Measurements from ENCODE around the gene TM9SF4.

Gene TM9SF4

GRCh38 chr20:32158351-32158750 lies 48.8 kb downstream of the TM9SF4 start:
- no peak for TF ChIP-seq REST (IDR thresholded peaks at IDR 0.05; ENCODE audit: low read depth)
- TF ChIP-seq YY1 (IDR thresholded peaks at IDR 0.05; ENCODE audit: low read depth) = no peak
- no peak for TF ChIP-seq TAF1 (IDR thresholded peaks at IDR 0.05; ENCODE audit: low read depth)
- no peak for TF ChIP-seq EP300 (IDR thresholded peaks at IDR 0.05; ENCODE audit: borderline replicate concordance)
- TF ChIP-seq ZBTB7A (IDR thresholded peaks at IDR 0.05; ENCODE audit: low read depth) = no peak
- no peak for TF ChIP-seq TCF12 (IDR thresholded peaks at IDR 0.05; ENCODE audit: low read depth)
- TF ChIP-seq FOXM1 (IDR thresholded peaks at IDR 0.05; ENCODE audit: borderline replicate concordance, low read depth) = no peak
- TF ChIP-seq TEAD4 (IDR thresholded peaks at IDR 0.05) = no peak
- TF ChIP-seq CEBPB (IDR thresholded peaks at IDR 0.05) = no peak
- TF ChIP-seq EGR1 (IDR thresholded peaks at IDR 0.05) = no peak
- TF ChIP-seq, protein P1, sequence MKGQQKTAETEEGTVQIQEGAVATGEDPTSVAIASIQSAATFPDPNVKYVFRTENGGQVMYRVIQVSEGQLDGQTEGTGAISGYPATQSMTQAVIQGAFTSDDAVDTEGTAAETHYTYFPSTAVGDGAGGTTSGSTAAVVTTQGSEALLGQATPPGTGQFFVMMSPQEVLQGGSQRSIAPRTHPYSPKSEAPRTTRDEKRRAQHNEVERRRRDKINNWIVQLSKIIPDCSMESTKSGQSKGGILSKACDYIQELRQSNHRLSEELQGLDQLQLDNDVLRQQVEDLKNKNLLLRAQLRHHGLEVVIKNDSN (IDR thresholded peaks at IDR 0.05) = no peak
- TF ChIP-seq NFIC (IDR thresholded peaks at IDR 0.05) = no peak
- TF ChIP-seq RAD21 (IDR thresholded peaks at IDR 0.05; ENCODE audit: low read depth) = no peak
- TF ChIP-seq, protein P2, sequence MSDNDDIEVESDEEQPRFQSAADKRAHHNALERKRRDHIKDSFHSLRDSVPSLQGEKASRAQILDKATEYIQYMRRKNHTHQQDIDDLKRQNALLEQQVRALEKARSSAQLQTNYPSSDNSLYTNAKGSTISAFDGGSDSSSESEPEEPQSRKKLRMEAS (IDR thresholded peaks at IDR 0.05) = no peak
- no peak for TF ChIP-seq CREB1 (IDR thresholded peaks at IDR 0.05; ENCODE audit: low read depth)

DNA sequence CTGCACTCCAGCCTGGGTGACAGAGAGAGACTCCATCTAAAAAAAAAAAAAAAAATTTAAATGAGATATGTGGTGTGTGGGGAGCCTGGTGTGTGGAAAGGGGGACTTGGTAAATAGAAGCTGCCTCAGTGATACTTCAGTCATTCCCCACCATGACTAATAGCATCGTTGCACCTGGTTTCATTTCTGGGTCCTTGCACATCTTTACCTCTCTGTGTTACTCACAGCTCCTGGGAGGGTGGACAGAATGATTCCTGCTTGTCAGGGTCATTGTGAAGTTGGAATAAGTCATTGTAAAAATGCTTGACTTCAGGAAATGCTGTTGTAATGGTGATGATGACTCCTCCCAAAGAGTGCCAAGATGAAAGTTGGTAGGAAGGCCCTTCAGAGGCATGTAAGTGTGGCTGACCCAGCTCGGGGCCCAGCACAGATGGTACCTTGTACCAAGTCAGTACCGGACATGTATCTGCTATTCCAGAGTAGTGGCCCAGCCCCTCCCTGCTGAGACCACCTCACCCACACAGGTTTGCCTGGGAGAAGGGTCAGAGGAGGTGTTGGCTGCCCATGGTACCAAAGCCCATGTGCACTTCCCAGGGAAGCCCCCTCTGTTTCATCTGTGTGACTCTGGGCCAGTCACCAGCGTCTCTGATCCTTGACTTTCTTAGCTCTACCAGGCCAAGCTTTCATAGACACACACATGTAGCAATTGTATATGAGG lies 49.6 kb downstream of the TM9SF4 start:
- no peak for TF ChIP-seq TCF12 (IDR thresholded peaks at IDR 0.05; ENCODE audit: low read depth)
- no peak for TF ChIP-seq RAD21 (IDR thresholded peaks at IDR 0.05; ENCODE audit: low read depth)
- TF ChIP-seq YY1 (IDR thresholded peaks at IDR 0.05; ENCODE audit: low read depth) = no peak

DNA sequence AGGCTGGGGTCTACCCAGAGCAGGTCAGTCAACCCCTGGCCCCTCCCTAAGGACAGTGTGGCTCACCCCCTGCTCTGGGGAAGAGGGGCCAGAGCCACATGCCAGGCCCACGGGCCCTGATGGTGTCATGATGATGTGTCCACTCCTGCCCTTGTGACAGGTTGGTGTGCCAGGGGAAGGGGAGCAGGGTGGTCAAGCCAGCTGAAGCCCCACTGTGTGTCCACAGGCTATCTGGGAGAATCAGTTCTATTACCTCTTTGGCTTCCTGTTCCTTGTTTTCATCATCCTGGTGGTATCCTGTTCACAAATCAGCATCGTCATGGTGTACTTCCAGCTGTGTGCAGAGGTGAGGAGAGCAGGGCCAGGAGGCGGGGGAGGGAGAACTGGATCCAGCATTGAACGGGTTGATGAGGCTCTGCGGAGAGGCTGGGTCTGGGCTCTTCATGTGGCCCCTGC lies 50.3 kb downstream of the TM9SF4 start:
- no peak for TF ChIP-seq TAF1 (IDR thresholded peaks at IDR 0.05; ENCODE audit: low read depth)

GRCh38 chr20:32160341-32160740 lies 50.8 kb downstream of the TM9SF4 start:
- no peak for TF ChIP-seq EP300 (IDR thresholded peaks at IDR 0.05; ENCODE audit: borderline replicate concordance)
- TF ChIP-seq, protein P1 (IDR thresholded peaks at IDR 0.05) = no peak
- TF ChIP-seq CEBPB (IDR thresholded peaks at IDR 0.05) = no peak

DNA sequence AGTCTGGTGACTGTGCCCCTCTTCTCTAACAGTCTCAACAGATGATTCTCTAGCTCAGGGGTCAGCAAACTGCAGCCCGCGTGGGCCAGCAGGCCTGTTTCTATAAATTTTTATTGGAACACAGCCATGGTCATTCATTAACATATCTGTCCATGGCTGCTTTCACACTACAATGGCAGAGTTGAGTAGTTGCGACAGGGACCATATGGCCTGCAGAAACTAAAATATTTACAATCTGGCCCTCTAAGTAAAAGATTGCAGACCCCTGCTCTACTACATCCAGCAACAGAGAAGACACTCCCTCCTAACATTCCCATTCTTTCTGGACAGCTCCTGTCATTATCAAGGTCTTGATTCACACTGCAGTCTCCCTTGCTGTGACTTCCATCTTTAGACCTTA lies 52.8 kb downstream of the TM9SF4 start:
- TF ChIP-seq EGR1 (IDR thresholded peaks at IDR 0.05) = no peak
- TF ChIP-seq FOXM1 (IDR thresholded peaks at IDR 0.05; ENCODE audit: borderline replicate concordance, low read depth) = no peak
- no peak for TF ChIP-seq REST (IDR thresholded peaks at IDR 0.05; ENCODE audit: low read depth)
- no peak for TF ChIP-seq CEBPB (IDR thresholded peaks at IDR 0.05)
- TF ChIP-seq, protein P1 (IDR thresholded peaks at IDR 0.05) = no peak
- TF ChIP-seq TAF1 (IDR thresholded peaks at IDR 0.05; ENCODE audit: low read depth) = no peak
- TF ChIP-seq NFIC (IDR thresholded peaks at IDR 0.05) = no peak
- no peak for TF ChIP-seq EP300 (IDR thresholded peaks at IDR 0.05; ENCODE audit: borderline replicate concordance)
- no peak for TF ChIP-seq TEAD4 (IDR thresholded peaks at IDR 0.05)
- TF ChIP-seq ZBTB7A (IDR thresholded peaks at IDR 0.05; ENCODE audit: low read depth) = no peak
- TF ChIP-seq RAD21 (IDR thresholded peaks at IDR 0.05; ENCODE audit: low read depth) = no peak

- TF ChIP-seq REST (IDR thresholded peaks at IDR 0.05; ENCODE audit: low read depth) (no peak), CREB1 (IDR thresholded peaks at IDR 0.05; ENCODE audit: low read depth) (no peak), RAD21 (IDR thresholded peaks at IDR 0.05; ENCODE audit: low read depth) (no peak), TCF12 (IDR thresholded peaks at IDR 0.05; ENCODE audit: low read depth) (no peak), EGR1 (IDR thresholded peaks at IDR 0.05) (no peak), TAF1 (IDR thresholded peaks at IDR 0.05; ENCODE audit: low read depth) (no peak), ZBTB7A (IDR thresholded peaks at IDR 0.05; ENCODE audit: low read depth) (no peak), FOXM1 (IDR thresholded peaks at IDR 0.05; ENCODE audit: borderline replicate concordance, low read depth) (no peak), CEBPB (IDR thresholded peaks at IDR 0.05) (no peak), YY1 (IDR thresholded peaks at IDR 0.05; ENCODE audit: low read depth) (no peak), NFIC (IDR thresholded peaks at IDR 0.05) (no peak), EP300 (IDR thresholded peaks at IDR 0.05; ENCODE audit: borderline replicate concordance) (no peak), TEAD4 (IDR thresholded peaks at IDR 0.05) (no peak)
- TF ChIP-seq, protein P2 (IDR thresholded peaks at IDR 0.05) = no peak
- TF ChIP-seq, protein P1 (IDR thresholded peaks at IDR 0.05) = no peak
These were observed 54.4 kb downstream of the TM9SF4 start for GRCh38 chr20:32163951-32164350.

Measured in Ishikawa (cell line).